BLaER1 (cell line): ENCODE results near the gene HNF4A.

Experiments
- H3K27ac ChIP-seq: shearing (Covaris generic); formaldehyde crosslinking; 2 replicates; pipeline ENCODE4 v1.8.1; 2022
- H3K27me3 ChIP-seq: shearing (Covaris generic); formaldehyde crosslinking; 2 replicates; pipeline ENCODE4 v1.8.1; 2022
- H3K36me3 ChIP-seq: shearing (Covaris generic); formaldehyde crosslinking; 2 replicates; pipeline ENCODE4 v1.8.1; 2022
- H3K4me1 ChIP-seq: shearing (Covaris generic); formaldehyde crosslinking; 2 replicates; pipeline ENCODE4 v1.8.1; 2022
- H3K4me2 ChIP-seq: shearing (Covaris generic); formaldehyde crosslinking; 2 replicates; pipeline ENCODE4 v1.8.1; 2022
- H3K4me3 ChIP-seq: shearing (Covaris generic); formaldehyde crosslinking; 2 replicates; pipeline ENCODE4 v1.8.1; 2022
- H3K9ac ChIP-seq: shearing (Covaris generic); formaldehyde crosslinking; 2 replicates; pipeline ENCODE4 v1.8.1; 2022
- H3K9me3 ChIP-seq: shearing (Covaris generic); formaldehyde crosslinking; 2 replicates; pipeline ENCODE4 v1.8.1; 2022
- H4K20me1 ChIP-seq: shearing (Covaris generic); formaldehyde crosslinking; 2 replicates; pipeline ENCODE4 v1.8.1; 2022
- Cebpa-rat ChIP-seq: shearing (Covaris generic); IDR thresholded peaks from 2 replicates; pipeline ENCODE4 v1.8.1; 2022

HNF4A gene

DNA sequence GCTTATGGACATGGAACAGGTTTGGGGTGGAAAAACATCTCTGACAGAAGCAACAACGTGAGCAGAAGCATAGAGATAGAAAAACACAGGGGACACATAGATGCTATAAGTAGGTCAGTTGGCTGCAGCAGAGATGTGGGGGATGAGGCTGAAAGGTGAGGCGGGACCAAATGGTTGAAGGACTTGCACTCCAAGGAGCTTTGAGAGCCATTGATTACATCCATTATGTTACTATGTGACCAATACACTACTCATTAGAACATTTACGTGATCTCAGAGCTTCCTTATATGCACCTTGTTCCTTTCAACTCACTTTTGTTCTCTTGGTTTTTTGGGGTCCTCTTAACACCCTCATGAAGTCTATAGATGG, 72.3 kb downstream of the HNF4A start:
- Histone ChIP-seq H4K20me1 (no peaks in the 10 kb centered on the region), H3K4me3 (no peak overlapping the region), H3K4me2 (no peak overlapping the region), H3K27me3 (no peaks in the 10 kb centered on the region), H3K27ac (no peak overlapping the region), H3K36me3 (no peaks in the 10 kb centered on the region), H3K9ac (no peak overlapping the region), H3K4me1 (no peaks in the 10 kb centered on the region), H3K9me3 (no peaks in the 10 kb centered on the region)
- no peak for TF ChIP-seq Cebpa-rat

GRCh38 chr20:44428174-44429016, 72.9 kb downstream of the HNF4A start:
- Histone ChIP-seq H3K4me1 (no peaks in the 10 kb centered on the region), H3K4me2 (no peak overlapping the region), H3K36me3 (no peaks in the 10 kb centered on the region), H3K27me3 (no peaks in the 10 kb centered on the region), H3K9me3 (no peaks in the 10 kb centered on the region), H4K20me1 (no peaks in the 10 kb centered on the region), H3K9ac (no peak overlapping the region), H3K4me3 (no peak overlapping the region), H3K27ac (no peak overlapping the region)
- no peak for TF ChIP-seq Cebpa-rat

DNA sequence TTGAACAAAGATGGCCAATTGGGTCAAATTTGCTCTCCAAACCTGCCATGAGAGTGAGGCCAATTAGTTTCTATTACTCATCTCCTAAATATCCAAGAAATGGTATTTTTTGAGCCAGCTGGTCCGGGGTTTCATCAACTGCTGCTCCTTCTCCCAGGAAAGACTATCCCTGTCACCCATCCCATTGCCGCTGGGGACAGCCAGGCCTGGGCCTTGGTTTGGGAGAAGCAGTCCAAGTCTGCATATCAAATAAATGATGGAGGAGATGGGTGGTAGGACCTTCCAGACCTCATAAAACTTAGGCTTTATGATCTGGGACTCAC, 73.5 kb downstream of the HNF4A start:
- Histone ChIP-seq H3K4me1 (no peaks in the 10 kb centered on the region), H3K4me3 (no peak overlapping the region), H3K27me3 (no peaks in the 10 kb centered on the region), H3K9me3 (no peaks in the 10 kb centered on the region), H3K4me2 (no peak overlapping the region), H4K20me1 (no peaks in the 10 kb centered on the region), H3K9ac (no peak overlapping the region), H3K36me3 (no peaks in the 10 kb centered on the region), H3K27ac (no peak overlapping the region)
- no peak for TF ChIP-seq Cebpa-rat

- no peaks in the 10 kb centered on the region for H3K27me3 ChIP-seq
- no peak overlapping the region for H3K4me2 ChIP-seq
- H4K20me1 ChIP-seq, result no peaks in the 10 kb centered on the region
- H3K27ac ChIP-seq, result no peak overlapping the region
- H3K9me3 ChIP-seq, result no peaks in the 10 kb centered on the region
- H3K4me1 ChIP-seq, result no peaks in the 10 kb centered on the region
- H3K4me3 ChIP-seq, result no peak overlapping the region
- no peak overlapping the region for H3K9ac ChIP-seq
- TF ChIP-seq Cebpa-rat, result no peak
- H3K36me3 ChIP-seq, result no peaks in the 10 kb centered on the region
Measured at GRCh38 chr20:44429419-44430269, 74.1 kb downstream of the HNF4A start.

DNA sequence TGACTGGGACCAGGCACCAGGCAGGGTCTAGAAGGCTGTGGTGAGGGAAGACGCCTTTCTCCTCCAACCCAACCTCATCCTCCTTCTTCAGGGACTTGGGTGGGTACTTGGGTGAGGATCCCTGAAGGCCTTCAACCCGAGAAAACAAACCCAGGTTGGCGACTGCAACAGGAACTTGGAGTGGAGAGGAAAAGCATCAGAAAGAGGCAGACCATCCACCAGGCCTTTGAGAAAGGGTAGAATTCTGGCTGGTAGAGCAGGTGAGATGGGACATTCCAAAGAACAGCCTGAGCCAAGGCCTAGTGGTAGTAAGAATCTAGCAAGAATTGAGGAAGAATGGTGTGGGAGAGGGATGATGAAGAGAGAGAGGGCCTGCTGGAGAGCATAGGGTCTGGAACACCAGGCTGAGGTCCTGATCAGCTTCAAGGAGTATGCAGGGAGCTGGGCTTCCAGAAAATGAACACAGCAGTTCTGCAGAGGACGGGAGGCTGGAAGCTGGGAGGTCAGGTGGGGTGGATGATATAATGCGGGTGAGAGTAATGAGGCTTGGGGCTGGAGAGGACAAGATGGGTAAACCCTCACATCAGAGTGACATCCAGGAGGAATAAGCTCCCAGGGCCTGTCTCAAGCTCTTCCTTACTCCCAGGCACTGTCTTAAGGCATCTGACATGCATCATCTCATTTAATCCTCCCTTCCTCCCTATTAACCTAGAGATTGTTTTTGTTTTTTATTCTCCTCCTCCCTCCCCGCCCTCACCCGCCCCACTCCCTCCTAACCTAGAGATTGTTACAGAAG, 75.0 kb downstream of the HNF4A start:
- Histone ChIP-seq H3K27me3 (no peaks in the 10 kb centered on the region), H3K4me3 (no peak overlapping the region), H3K4me1 (no peaks in the 10 kb centered on the region), H3K9ac (no peak overlapping the region), H3K36me3 (no peaks in the 10 kb centered on the region), H3K27ac (no peak overlapping the region), H3K9me3 (no peaks in the 10 kb centered on the region), H4K20me1 (no peaks in the 10 kb centered on the region), H3K4me2 (no peak overlapping the region)
- no peak for TF ChIP-seq Cebpa-rat

DNA sequence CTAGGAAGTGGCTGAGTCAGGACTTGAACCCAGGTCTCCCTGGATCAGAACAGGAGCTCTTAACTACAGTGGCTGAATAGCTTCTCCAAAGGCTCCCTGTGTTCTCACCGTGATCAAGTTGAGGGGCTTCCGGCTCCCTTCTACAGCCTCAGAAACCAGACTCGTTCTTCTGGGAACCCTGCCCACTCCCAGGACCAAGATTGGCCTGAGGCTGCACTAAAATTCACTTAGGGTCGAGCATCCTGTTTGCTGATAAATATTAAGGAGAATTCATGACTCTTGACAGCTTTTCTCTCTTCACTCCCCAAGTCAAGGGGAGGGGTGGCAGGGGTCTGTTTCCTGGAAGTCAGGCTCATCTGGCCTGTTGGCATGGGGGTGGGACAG, 75.6 kb downstream of the HNF4A start:
- Histone ChIP-seq H4K20me1 (no peaks in the 10 kb centered on the region), H3K36me3 (no peaks in the 10 kb centered on the region), H3K4me1 (no peaks in the 10 kb centered on the region), H3K9me3 (no peaks in the 10 kb centered on the region), H3K4me2 (no peak overlapping the region), H3K27me3 (no peaks in the 10 kb centered on the region), H3K9ac (no peak overlapping the region), H3K4me3 (no peak overlapping the region), H3K27ac (no peak overlapping the region)
- no peak for TF ChIP-seq Cebpa-rat

- no peak overlapping the region for H3K4me2 ChIP-seq
- no peaks in the 10 kb centered on the region for H3K27me3 ChIP-seq
- no peaks in the 10 kb centered on the region for H3K4me1 ChIP-seq
- H4K20me1 ChIP-seq, result no peaks in the 10 kb centered on the region
- no peak overlapping the region for H3K4me3 ChIP-seq
- H3K36me3 ChIP-seq, result no peaks in the 10 kb centered on the region
- no peak overlapping the region for H3K27ac ChIP-seq
- H3K9me3 ChIP-seq, result no peaks in the 10 kb centered on the region
- no peak for TF ChIP-seq Cebpa-rat
- H3K9ac ChIP-seq, result no peak overlapping the region
Measured at GRCh38 chr20:44431502-44432234, 76.2 kb downstream of the HNF4A start.

DNA sequence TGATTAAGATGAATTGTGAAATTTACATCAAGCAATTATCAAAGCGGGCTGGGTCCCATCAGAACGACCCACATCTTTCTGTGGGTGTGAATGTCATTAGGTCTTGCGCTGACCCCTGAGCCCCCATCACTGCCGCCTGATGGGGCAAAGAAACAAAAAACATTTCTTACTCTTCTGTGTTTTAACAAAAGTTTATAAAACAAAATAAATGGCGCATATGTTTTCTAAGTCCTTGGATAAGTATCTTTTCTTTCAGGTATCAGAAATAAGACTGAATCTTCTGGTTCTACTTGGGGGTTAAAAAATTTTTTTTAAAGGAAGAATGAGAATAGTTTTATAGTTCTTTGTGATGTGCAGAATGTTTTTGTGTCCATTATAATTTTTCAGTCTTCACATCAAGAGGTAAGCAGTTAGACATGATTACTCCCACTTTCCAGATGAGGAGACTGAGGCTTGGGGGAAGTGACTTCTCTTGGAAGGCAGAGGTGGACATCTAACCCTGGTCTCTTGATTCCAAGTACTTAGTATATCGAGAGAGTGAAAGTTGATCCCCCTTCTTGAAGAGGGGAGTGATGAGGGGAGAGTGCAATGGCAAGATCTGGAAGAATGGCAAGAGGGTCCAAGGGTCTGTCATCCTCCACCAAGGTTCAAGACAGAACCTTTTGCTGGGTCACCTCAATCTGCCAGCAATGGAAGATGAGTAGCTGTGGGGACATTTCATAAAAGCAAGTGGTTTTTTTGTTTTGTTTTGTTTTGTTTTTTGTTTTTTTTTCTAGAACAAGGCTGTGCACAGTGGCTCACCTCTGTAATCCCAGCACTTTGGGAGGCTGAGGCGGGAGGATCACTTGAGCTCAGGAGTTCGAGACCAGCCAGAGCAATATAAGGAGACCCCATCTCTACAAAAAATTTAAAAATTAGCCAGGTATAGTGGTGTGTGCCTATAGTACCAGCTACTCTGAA, 77.4 kb downstream of the HNF4A start:
- H3K9ac ChIP-seq, result no peak overlapping the region
- H3K4me1 ChIP-seq, result no peaks in the 10 kb centered on the region
- no peak for TF ChIP-seq Cebpa-rat
- H4K20me1 ChIP-seq, result no peaks in the 10 kb centered on the region
- H3K27me3 ChIP-seq, result no peaks in the 10 kb centered on the region
- H3K27ac ChIP-seq, result no peak overlapping the region
- no peaks in the 10 kb centered on the region for H3K36me3 ChIP-seq
- H3K4me2 ChIP-seq, result no peak overlapping the region
- H3K4me3 ChIP-seq, result no peak overlapping the region
- no peaks in the 10 kb centered on the region for H3K9me3 ChIP-seq
